ENCODE results near the gene ATP6V1D.

The ATP6V1D gene

DNA sequence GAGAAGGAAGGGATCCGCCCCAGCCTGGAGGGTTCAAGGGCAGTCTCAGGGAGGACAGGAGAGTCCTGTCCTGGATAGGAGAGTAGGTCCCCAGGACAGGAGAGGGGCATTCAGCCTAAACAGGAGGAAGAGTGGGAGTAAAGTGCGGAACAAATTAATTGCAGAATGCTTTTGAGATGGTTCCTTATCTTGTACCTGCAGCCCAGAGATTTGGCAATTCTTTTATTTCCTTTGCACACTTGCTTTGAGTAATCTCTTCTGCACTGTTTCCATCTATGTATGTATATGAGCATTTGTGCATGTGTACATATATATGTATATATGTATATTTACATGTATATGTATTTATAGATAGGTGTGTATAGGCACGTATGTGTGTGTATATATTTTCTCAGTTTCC lies 29.7 kb upstream of the ATP6V1D start:
- TF ChIP-seq, protein P1, sequence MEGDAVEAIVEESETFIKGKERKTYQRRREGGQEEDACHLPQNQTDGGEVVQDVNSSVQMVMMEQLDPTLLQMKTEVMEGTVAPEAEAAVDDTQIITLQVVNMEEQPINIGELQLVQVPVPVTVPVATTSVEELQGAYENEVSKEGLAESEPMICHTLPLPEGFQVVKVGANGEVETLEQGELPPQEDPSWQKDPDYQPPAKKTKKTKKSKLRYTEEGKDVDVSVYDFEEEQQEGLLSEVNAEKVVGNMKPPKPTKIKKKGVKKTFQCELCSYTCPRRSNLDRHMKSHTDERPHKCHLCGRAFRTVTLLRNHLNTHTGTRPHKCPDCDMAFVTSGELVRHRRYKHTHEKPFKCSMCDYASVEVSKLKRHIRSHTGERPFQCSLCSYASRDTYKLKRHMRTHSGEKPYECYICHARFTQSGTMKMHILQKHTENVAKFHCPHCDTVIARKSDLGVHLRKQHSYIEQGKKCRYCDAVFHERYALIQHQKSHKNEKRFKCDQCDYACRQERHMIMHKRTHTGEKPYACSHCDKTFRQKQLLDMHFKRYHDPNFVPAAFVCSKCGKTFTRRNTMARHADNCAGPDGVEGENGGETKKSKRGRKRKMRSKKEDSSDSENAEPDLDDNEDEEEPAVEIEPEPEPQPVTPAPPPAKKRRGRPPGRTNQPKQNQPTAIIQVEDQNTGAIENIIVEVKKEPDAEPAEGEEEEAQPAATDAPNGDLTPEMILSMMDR (IDR thresholded peaks at IDR 0.05; ENCODE audit: borderline replicate concordance, insufficient read depth, low read depth, low read length): no peak
- H3K4me3 ChIP-seq (ENCODE audit: low read depth, low read length): no peak overlapping the region

DNA sequence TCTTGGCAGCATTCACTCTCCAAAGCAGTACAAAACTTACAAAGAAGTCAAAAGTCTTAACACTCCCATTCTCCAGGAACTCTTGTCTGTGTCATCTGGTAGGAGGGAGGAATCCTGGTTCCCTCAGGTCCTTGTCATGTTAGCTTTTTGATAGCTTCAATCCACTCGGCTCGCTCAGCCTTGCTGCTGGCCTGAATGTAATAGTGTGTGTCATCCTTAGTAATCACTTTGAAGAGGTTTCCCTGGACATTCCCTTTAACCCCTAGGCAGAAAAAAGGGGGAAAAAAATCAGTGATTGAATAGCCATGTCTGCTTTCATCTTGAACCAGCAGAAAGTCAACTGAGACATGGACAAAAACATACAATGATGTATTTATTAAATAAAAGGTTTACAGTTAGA lies 27.6 kb upstream of the ATP6V1D start:
- TF ChIP-seq, protein P1 (IDR thresholded peaks at IDR 0.05; ENCODE audit: borderline replicate concordance, insufficient read depth, low read depth, low read length): no peak
- H3K4me3 ChIP-seq (ENCODE audit: low read depth, low read length): no peak overlapping the region

DNA sequence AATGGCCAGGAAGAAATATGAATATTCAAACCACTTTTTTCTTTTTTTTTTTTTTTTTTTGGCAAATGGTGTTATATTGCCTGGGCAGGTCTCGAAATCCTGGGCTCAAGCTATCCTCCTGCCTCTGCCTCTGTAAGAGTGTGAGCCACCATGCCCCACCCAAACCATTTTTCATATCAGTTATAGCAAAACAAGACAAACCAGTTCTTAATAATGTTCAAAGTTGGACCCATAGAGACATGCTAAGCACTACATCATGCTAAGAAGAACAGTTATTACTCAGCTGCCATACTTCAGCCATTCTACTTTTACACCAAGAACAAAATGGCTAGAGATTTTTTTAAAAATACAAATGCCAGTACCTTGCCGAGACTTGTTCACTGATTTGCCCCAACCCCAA lies 26.0 kb upstream of the ATP6V1D start:
- no peak overlapping the region for H3K4me3 ChIP-seq (ENCODE audit: low read depth, low read length)
- TF ChIP-seq, protein P1 (IDR thresholded peaks at IDR 0.05; ENCODE audit: borderline replicate concordance, insufficient read depth, low read depth, low read length): no peak

DNA sequence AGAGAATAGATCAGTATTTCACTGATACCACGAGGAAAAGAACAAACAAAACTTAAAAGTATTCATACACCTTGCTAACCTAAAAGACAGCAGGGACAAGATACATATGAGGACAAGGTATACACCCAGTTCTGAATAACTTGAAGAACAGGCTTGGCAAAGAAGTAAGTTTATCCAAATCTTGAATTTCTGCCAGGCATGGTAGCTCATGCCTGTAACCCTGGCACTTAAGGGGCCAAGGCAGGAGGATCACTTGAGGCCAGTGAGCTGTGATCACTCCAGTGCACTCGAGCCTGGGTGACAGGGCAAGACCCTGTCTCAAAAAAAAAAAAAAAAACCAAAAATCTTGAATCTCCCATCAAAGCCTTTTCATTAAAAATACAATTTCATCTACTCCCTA lies 25.5 kb upstream of the ATP6V1D start:
- TF ChIP-seq, protein P1 (IDR thresholded peaks at IDR 0.05; ENCODE audit: borderline replicate concordance, insufficient read depth, low read depth, low read length): no peak
- no peak overlapping the region for H3K4me3 ChIP-seq (ENCODE audit: low read depth, low read length)

DNA sequence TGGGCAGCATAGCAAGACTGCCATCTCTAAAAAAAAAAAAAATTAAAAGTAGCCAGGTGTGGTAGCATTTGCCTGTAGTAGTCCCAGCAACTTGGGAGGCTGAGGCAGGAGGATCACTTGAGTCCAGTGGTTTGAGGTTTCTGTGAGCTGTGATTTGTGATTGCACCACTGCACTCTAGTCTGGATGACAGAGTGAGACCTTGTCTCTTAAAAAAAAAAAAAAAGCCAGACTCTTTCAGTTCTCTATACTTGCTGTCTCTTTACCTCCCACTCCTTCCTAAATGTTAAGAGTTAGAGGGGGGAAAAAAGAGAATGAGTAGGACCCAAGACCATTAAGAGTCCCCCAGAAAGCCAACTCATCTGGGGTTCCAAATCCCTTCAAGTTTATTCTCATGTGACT lies 18.3 kb upstream of the ATP6V1D start:
- TF ChIP-seq, protein P1 (IDR thresholded peaks at IDR 0.05; ENCODE audit: borderline replicate concordance, insufficient read depth, low read depth, low read length): no peak
- no peak overlapping the region for H3K4me3 ChIP-seq (ENCODE audit: low read depth, low read length)

DNA sequence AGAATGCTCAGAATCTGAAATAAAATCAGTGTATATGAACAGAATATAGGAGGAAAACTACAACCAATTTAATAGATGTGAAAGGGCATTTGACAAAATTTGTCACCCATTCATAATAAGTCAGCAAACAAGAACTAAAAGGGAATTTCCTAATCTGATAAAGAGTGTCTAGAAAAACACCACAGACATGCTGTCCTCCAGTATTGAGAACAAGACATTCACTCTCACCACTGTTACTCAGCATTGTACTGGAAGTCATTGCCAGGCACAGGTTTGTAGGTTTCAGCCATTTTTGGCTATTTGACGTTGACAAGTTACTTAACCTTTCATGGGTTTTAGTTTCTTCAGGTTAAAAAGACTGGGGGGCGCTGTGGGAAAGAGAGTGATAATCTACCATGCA lies 13.7 kb upstream of the ATP6V1D start:
- TF ChIP-seq, protein P1 (IDR thresholded peaks at IDR 0.05; ENCODE audit: borderline replicate concordance, insufficient read depth, low read depth, low read length): no peak

DNA sequence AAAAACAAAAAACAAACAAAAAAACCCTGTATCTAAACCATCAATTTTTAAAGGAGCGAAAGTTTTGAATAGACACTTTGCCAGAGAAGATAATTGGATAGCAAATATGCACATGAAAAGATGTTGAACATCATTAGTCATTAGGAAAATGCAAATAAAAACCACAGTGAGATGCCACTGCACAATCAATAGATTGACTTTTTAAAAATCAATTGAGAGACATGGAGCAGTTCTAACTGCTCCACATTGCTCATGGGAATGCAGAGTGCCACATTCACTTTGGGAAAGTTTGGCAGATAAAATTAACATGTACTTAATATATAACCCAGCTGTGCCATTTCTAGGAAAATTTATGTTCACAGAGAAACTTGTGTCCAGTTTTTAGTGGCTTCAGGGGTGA lies 13.2 kb upstream of the ATP6V1D start:
- TF ChIP-seq, protein P1 (IDR thresholded peaks at IDR 0.05; ENCODE audit: borderline replicate concordance, insufficient read depth, low read depth, low read length): no peak
- H3K4me3 ChIP-seq (ENCODE audit: low read depth, low read length): no peak overlapping the region

More for the DNA sequence above, 13.7 kb upstream of the ATP6V1D start:
- no peak overlapping the region for H3K4me3 ChIP-seq (ENCODE audit: low read depth, low read length)
